OCI-LY1 (cell line): ENCODE measurements around the gene LITAFD.

ENCODE experiments used
- H2AFZ ChIP-seq: fragments of 200-600 bp; sonication (generic), shearing (Covaris generic); 2 replicates; pipeline ENCODE4 v1.6.0; 2014; ENCODE audit warnings: antibody characterized with exemption, mild to moderate bottlenecking, low read length
- H3F3A ChIP-seq: fragments of 200-600 bp; sonication (generic), shearing (Covaris generic); 2 replicates; pipeline ENCODE4 v1.6.0; 2014; ENCODE audit warnings: mild to moderate bottlenecking, antibody characterized with exemption, low read length, moderate library complexity; ENCODE audit not compliant: insufficient read depth
- H3K27ac ChIP-seq: fragments of 200-600 bp; sonication (generic); 2 replicates; pipeline ENCODE4 v1.5.1; 2014; ENCODE audit warnings: low read length, mixed run types, mild to moderate bottlenecking, low read depth; ENCODE audit not compliant: poor library complexity, severe bottlenecking
- H3K27me3 ChIP-seq: fragments of 200-600 bp; sonication (generic); 2 replicates; pipeline ENCODE4 v1.6.0; 2014; ENCODE audit warnings: antibody characterized with exemption, mild to moderate bottlenecking, low read length, moderate library complexity; ENCODE audit not compliant: insufficient read depth
- H3K36me3 ChIP-seq: fragments of 200-600 bp; sonication (generic); 2 replicates; pipeline ENCODE4 v1.6.1; 2014; ENCODE audit warnings: mild to moderate bottlenecking, antibody characterized with exemption, low read length, moderate library complexity, mixed read lengths; ENCODE audit not compliant: insufficient read depth
- H3K4me1 ChIP-seq: fragments of 200-600 bp; sonication (generic); 2 replicates; pipeline ENCODE4 v1.5.1; 2014; ENCODE audit warnings: mild to moderate bottlenecking, low read length, moderate library complexity; ENCODE audit not compliant: insufficient read depth, severe bottlenecking
- H3K4me2 ChIP-seq: fragments of 200-600 bp; sonication (generic), shearing (Covaris generic); 2 replicates; pipeline ENCODE4 v1.6.1; 2014; ENCODE audit warnings: low read length
- H3K4me3 ChIP-seq: fragments of 200-600 bp; sonication (generic); 2 replicates; pipeline ENCODE4 v1.5.1; 2014; ENCODE audit warnings: low read length, low read depth, mild to moderate bottlenecking, mixed read lengths; ENCODE audit not compliant: poor library complexity, severe bottlenecking
- H3K79me2 ChIP-seq: fragments of 200-600 bp; shearing (Covaris generic); 2 replicates; pipeline ENCODE4 v1.6.1; 2016; ENCODE audit warnings: mixed run types, low read length, mixed read lengths; ENCODE audit not compliant: insufficient read depth
- H3K9ac ChIP-seq: fragments of 200-600 bp; sonication (generic), shearing (Covaris generic); 2 replicates; pipeline ENCODE4 v1.6.1; 2014; ENCODE audit warnings: mild to moderate bottlenecking, low read length, mixed read lengths
- H3K9me2 ChIP-seq: fragments of 200-600 bp; sonication (generic), shearing (Covaris generic); 2 replicates; pipeline ENCODE4 v1.6.1; 2014; ENCODE audit warnings: low read depth, mild to moderate bottlenecking, low read length, mixed read lengths
- H3K9me3 ChIP-seq: fragments of 200-600 bp; shearing (Covaris generic); 2 replicates; pipeline ENCODE4 v1.6.1; 2014; ENCODE audit warnings: low read length, mixed read lengths
- H4K20me1 ChIP-seq: fragments of 200-600 bp; sonication (generic), shearing (Covaris generic); 2 replicates; pipeline ENCODE4 v1.6.0; 2016; ENCODE audit warnings: mild to moderate bottlenecking, low read length; ENCODE audit not compliant: insufficient read depth
- CTCF ChIP-seq: fragments of 200-600 bp; sonication (generic), shearing (Covaris generic); IDR thresholded peaks from 2 replicates; pipeline ENCODE4 v1.5.1; 2017; ENCODE audit warnings: mild to moderate bottlenecking, antibody characterized with exemption, low read length, moderate library complexity, mixed read lengths
- EZH2 ChIP-seq: fragments of 200-600 bp; sonication (generic), shearing (Covaris generic); IDR thresholded peaks from 2 replicates; pipeline ENCODE4 v1.8.0; 2017; ENCODE audit warnings: borderline replicate concordance, mixed run types, mild to moderate bottlenecking, antibody characterized with exemption, low read length, moderate library complexity, mixed read lengths

Gene LITAFD

GRCh38 chr16:8855051-8855786 is 26.9 kb upstream of the LITAFD start:
- Histone ChIP-seq H3K27ac (no peak overlapping the region), H3K4me1 (no peaks in the 10 kb centered on the region), H2AFZ (no peak overlapping the region), H3K36me3 (peaks cover 88% of the 10 kb centered on the region), H3F3A (no peaks in the 10 kb centered on the region), H3K9me3 (no peaks in the 10 kb centered on the region), H3K9ac (no peak overlapping the region), H3K4me2 (no peak overlapping the region), H3K4me3 (no peak overlapping the region), H3K79me2 (no peaks in the 10 kb centered on the region), H3K27me3 (no peaks in the 10 kb centered on the region), H3K9me2 (no peaks in the 10 kb centered on the region), H4K20me1 (no peaks in the 10 kb centered on the region)
- TF ChIP-seq EZH2: no peak
- peak; percentile 47; the same call in 1 of the 2 replicates for TF ChIP-seq CTCF

DNA sequence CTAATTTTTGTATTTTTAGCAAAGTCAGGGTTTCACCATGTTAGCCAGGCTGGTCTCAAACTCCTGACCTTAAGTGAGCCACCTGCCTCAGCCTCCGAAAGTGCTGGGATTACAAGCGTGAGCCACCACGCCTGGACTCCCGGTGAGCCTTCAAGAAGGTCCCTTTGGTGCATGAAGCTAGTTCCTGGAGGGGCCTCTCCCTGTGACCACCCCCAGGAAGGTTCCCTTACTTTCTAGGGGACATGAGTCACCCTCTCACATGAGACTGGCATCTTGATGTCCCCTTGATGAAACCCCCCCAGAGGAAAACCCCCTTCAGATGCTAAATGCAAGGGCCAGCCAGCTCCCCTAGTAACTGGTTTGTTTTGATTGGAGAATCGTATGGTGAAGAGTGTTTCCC is 26.2 kb upstream of the LITAFD start:
- Histone ChIP-seq H3K9ac (no peak overlapping the region), H3K27ac (no peak overlapping the region), H3K4me3 (no peak overlapping the region)

GRCh38 chr16:8858994-8859912 is 22.9 kb upstream of the LITAFD start:
- Histone ChIP-seq H2AFZ (no peak overlapping the region), H3K4me2 (no peak overlapping the region), H3K9me3 (no peaks in the 10 kb centered on the region), H3K9me2 (no peaks in the 10 kb centered on the region), H3K27me3 (no peaks in the 10 kb centered on the region), H3K4me1 (peaks cover 10% of the 10 kb centered on the region), H3K9ac (no peak overlapping the region), H4K20me1 (no peaks in the 10 kb centered on the region), H3K36me3 (peaks cover 59% of the 10 kb centered on the region), H3K4me3 (no peak overlapping the region), H3K79me2 (peaks cover 29% of the 10 kb centered on the region), H3F3A (no peaks in the 10 kb centered on the region), H3K27ac (no peak overlapping the region)
- no peak for TF ChIP-seq CTCF
- no peak for TF ChIP-seq EZH2

More for the DNA sequence above, 26.2 kb upstream of the LITAFD start:
- no peaks in the 10 kb centered on the region for H4K20me1 ChIP-seq
- no peaks in the 10 kb centered on the region for H3K9me2 ChIP-seq
- H2AFZ ChIP-seq: no peak overlapping the region
- H3K27me3 ChIP-seq: no peaks in the 10 kb centered on the region
- H3K36me3 ChIP-seq: peaks cover 82% of the 10 kb centered on the region
- H3K4me2 ChIP-seq: no peak overlapping the region
- 0 out of 2 replicates have a peak, but pooled peaks cover 2% of the 10 kb centered on the region for H3K79me2 ChIP-seq
- H3K4me1 ChIP-seq: no peaks in the 10 kb centered on the region
- TF ChIP-seq CTCF (no peak), EZH2 (no peak)
- no peaks in the 10 kb centered on the region for H3F3A ChIP-seq
- H3K9me3 ChIP-seq: no peaks in the 10 kb centered on the region
